CD8-positive, alpha-beta memory T cell (primary cell): Measurements from ENCODE around the gene USP25. TPM values are rescaled to one million over a fixed set of nuclear protein-coding genes. Genes with fewer than 3 reads are reported as not detected.

ENCODE experiments used
- CTCF ChIA-PET: fragments of 350-600 bp; sonication (Branson Sonifier 250); formaldehyde crosslinking; loops from one replicate; lab custom pipeline; 2021; ENCODE audit warnings: antibody characterized with exemption; lab: Charles Lee
- POLR2A ChIA-PET: fragments of 350-600 bp; sonication (Branson Sonifier 250); formaldehyde crosslinking; loops from one replicate; lab custom pipeline; 2021; ENCODE audit warnings: antibody characterized with exemption; lab: Charles Lee
- DNase-seq, 5 donors: peaks; one replicate each; pipeline versions ENCODE4 v3.0.0 to v3.0.0-alpha.2; 2020 to 2022; ENCODE audit warnings: mixed read lengths in 1 of 5
- H3K27ac ChIP-seq: one replicate; pipeline ENCODE4 v1.7.0; 2013; ENCODE audit warnings: low read depth, mild to moderate bottlenecking, low read length, moderate library complexity
- H3K27me3 ChIP-seq: 2 replicates; pipeline ENCODE4 v1.7.0; 2013; ENCODE audit warnings: low read length, mild to moderate bottlenecking; ENCODE audit not compliant: insufficient read depth, poor library complexity, severe bottlenecking
- H3K36me3 ChIP-seq: 2 replicates; pipeline ENCODE4 v1.7.0; 2013; ENCODE audit warnings: mild to moderate bottlenecking, low read length, moderate library complexity; ENCODE audit not compliant: insufficient read depth
- H3K4me1 ChIP-seq: 2 replicates; pipeline ENCODE4 v1.7.0; 2013; ENCODE audit warnings: mild to moderate bottlenecking, low read length, moderate library complexity; ENCODE audit not compliant: insufficient read depth
- H3K4me3 ChIP-seq: 2 replicates; pipeline ENCODE4 v1.7.0; 2013; ENCODE audit warnings: mild to moderate bottlenecking, low read length
- H3K9me3 ChIP-seq: 2 replicates; pipeline ENCODE4 v1.7.0; 2013; ENCODE audit warnings: mild to moderate bottlenecking, low read length
- H3K27ac Mint-ChIP-seq, 8 donors: one replicate each; pipeline ENCODE4 v1.8.0; 2020 to 2021; ENCODE audit warnings: mixed read lengths in 8 of 8, mild to moderate bottlenecking in 6 of 8, inconsistent platforms in 3 of 8, moderate library complexity in 3 of 8
- H3K27me3 Mint-ChIP-seq, 2 donors: one replicate each; pipeline ENCODE4 v1.8.0; 2020 to 2021; ENCODE audit warnings: mixed read lengths in 2 of 2, mild to moderate bottlenecking in 1 of 2, moderate library complexity in 1 of 2
- H3K36me3 Mint-ChIP-seq, 3 donors: one replicate each; pipeline ENCODE4 v1.8.0; 2020 to 2021; ENCODE audit warnings: mixed read lengths in 3 of 3, inconsistent platforms in 1 of 3, mild to moderate bottlenecking in 1 of 3
- H3K4me1 Mint-ChIP-seq, 3 donors: one replicate each; pipeline ENCODE4 v1.8.0; 2020 to 2021; ENCODE audit warnings: mixed read lengths in 3 of 3, inconsistent platforms in 1 of 3, mild to moderate bottlenecking in 1 of 3
- H3K4me3 Mint-ChIP-seq, 7 donors: one replicate each; pipeline ENCODE4 v1.8.0; 2020 to 2021; ENCODE audit warnings: mixed read lengths in 7 of 7, mild to moderate bottlenecking in 6 of 7, moderate library complexity in 4 of 7, inconsistent platforms in 2 of 7
- H3K9me3 Mint-ChIP-seq, 5 donors: one replicate each; pipeline ENCODE4 v1.8.0; 2020 to 2022; ENCODE audit warnings: mixed read lengths in 5 of 5, mild to moderate bottlenecking in 3 of 5, moderate library complexity in 2 of 5, inconsistent platforms in 1 of 5
- polyA plus RNA-seq: library from polyadenylated mRNA; unstranded; fragments of 300-500 nt; fragmentation: Illumina TruSeq; gene quantifications from one replicate; pipeline ENCODE4 v1.2.3, GENCODE V29; 2021
- total RNA-seq, 2 experiments: library from RNA; stranded (reverse); gene quantifications; one replicate each; pipeline ENCODE4 v1.2.3, GENCODE V29; 2021

The USP25 gene
- total and polyA plus RNA-seq, 3 experiments from 2014 or later: 29.0 to 36.1 (median 32.9) TPM

GRCh38 chr21:15763359-15763758 is 33.6 kb downstream of the USP25 start:
- H3K4me1 ChIP-seq: peaks cover 16% of the 10 kb centered on the region
- H3K4me3 Mint-ChIP-seq: peak overlapping the region in 1 of 7 donors; percentile 12
- ChIA-PET CTCF (interaction anchor here (1.4 to 1.9 kb wide), 2 partner anchors 12 to 20 kb away, joined by 3 to 5 read pairs; no protein-coding TSS in a partner anchor), POLR2A (no interaction called here)
- H3K9me3 ChIP-seq: no peaks in the 10 kb centered on the region
- no peaks in the 10 kb centered on the region for H3K27me3 ChIP-seq
- no peak overlapping the region for H3K4me3 ChIP-seq
- H3K27me3 Mint-ChIP-seq: no peaks in the 10 kb centered on the region
- H3K36me3 Mint-ChIP-seq: peaks cover 10 to 45% (median 17%) of the 10 kb centered on the region in 3 donors
- no peak overlapping the region for H3K27ac ChIP-seq
- peaks cover 74 to 90% (median 88%) of the 10 kb centered on the region in 3 donors for H3K4me1 Mint-ChIP-seq
- peak overlapping the region in 1 of 8 donors; percentile 2 for H3K27ac Mint-ChIP-seq
- no peak for DNase-seq
- H3K9me3 Mint-ChIP-seq: peaks cover 0 to 6% (median 2%) of the 10 kb centered on the region in 5 donors
- no peaks in the 10 kb centered on the region for H3K36me3 ChIP-seq

- Mint-ChIP-seq H3K4me1 (peaks cover 72 to 89% (median 88%) of the 10 kb centered on the region in 3 donors), H3K9me3 (peaks cover 0 to 6% (median 0%) of the 10 kb centered on the region in 5 donors), H3K27me3 (no peaks in the 10 kb centered on the region), H3K27ac (peak overlapping the region in 2 of 8 donors; percentile 25 to 69), H3K4me3 (no peak overlapping the region), H3K36me3 (peaks cover 10 to 58% (median 19%) of the 10 kb centered on the region in 3 donors)
- Histone ChIP-seq H3K4me3 (no peak overlapping the region), H3K27me3 (no peaks in the 10 kb centered on the region), H3K27ac (no peak overlapping the region), H3K9me3 (no peaks in the 10 kb centered on the region), H3K4me1 (peaks cover 14% of the 10 kb centered on the region), H3K36me3 (no peaks in the 10 kb centered on the region)
- DNase-seq: no peak
- ChIA-PET CTCF (no interaction called here), POLR2A (interaction anchor here (0.6 kb wide), 1 partner anchor 29 kb away, joined by 3 read pairs; no protein-coding TSS in a partner anchor)
Observed at GRCh38 chr21:15764878-15765277, 35.1 kb downstream of the USP25 start.

GRCh38 chr21:15766952-15767603 is 37.3 kb downstream of the USP25 start:
- H3K36me3 Mint-ChIP-seq: peaks cover 10 to 65% (median 16%) of the 10 kb centered on the region in 3 donors
- H3K27ac Mint-ChIP-seq: peak overlapping the region in 4 of 8 donors; percentile 18 to 60 (median 40)
- Histone ChIP-seq H3K4me3 (no peak overlapping the region), H3K4me1 (peaks cover 7% of the 10 kb centered on the region), H3K27me3 (no peaks in the 10 kb centered on the region), H3K9me3 (no peaks in the 10 kb centered on the region), H3K27ac (no peak overlapping the region), H3K36me3 (no peaks in the 10 kb centered on the region)
- H3K9me3 Mint-ChIP-seq: peaks cover 0 to 2% (median 0%) of the 10 kb centered on the region in 5 donors
- DNase-seq: no peak
- no peak overlapping the region for H3K4me3 Mint-ChIP-seq
- POLR2A ChIA-PET: no interaction called here
- CTCF ChIA-PET: no interaction called here
- H3K4me1 Mint-ChIP-seq: peaks cover 69 to 88% (median 86%) of the 10 kb centered on the region in 3 donors
- no peaks in the 10 kb centered on the region for H3K27me3 Mint-ChIP-seq

GRCh38 chr21:15768045-15768601 is 38.3 kb downstream of the USP25 start:
- H3K27ac ChIP-seq: no peak overlapping the region
- Mint-ChIP-seq H3K4me3 (no peak overlapping the region), H3K36me3 (peaks cover 5 to 64% (median 14%) of the 10 kb centered on the region in 3 donors), H3K9me3 (no peaks in the 10 kb centered on the region), H3K27ac (peak overlapping the region in 2 of 8 donors; percentile 2 to 6), H3K4me1 (peaks cover 68 to 88% (median 86%) of the 10 kb centered on the region in 3 donors), H3K27me3 (no peaks in the 10 kb centered on the region)
- no peak overlapping the region for H3K4me3 ChIP-seq
- ChIA-PET POLR2A (no interaction called here), CTCF (no interaction called here)
- no peak for DNase-seq
- H3K27me3 ChIP-seq: no peaks in the 10 kb centered on the region
- no peaks in the 10 kb centered on the region for H3K9me3 ChIP-seq
- peaks cover 3% of the 10 kb centered on the region for H3K4me1 ChIP-seq
- H3K36me3 ChIP-seq: no peaks in the 10 kb centered on the region

- Histone ChIP-seq H3K27ac (no peak overlapping the region), H3K4me3 (no peak overlapping the region), H3K36me3 (no peaks in the 10 kb centered on the region), H3K4me1 (peaks cover 3% of the 10 kb centered on the region), H3K9me3 (no peaks in the 10 kb centered on the region), H3K27me3 (no peaks in the 10 kb centered on the region)
- Mint-ChIP-seq H3K36me3 (peaks cover 4 to 64% (median 14%) of the 10 kb centered on the region in 3 donors), H3K4me1 (peaks cover 68 to 90% (median 86%) of the 10 kb centered on the region in 3 donors), H3K9me3 (no peaks in the 10 kb centered on the region), H3K27ac (no peak overlapping the region), H3K27me3 (no peaks in the 10 kb centered on the region), H3K4me3 (no peak overlapping the region)
- ChIA-PET POLR2A (no interaction called here), CTCF (no interaction called here)
- DNase-seq: no peak
Observed at GRCh38 chr21:15768853-15769252, 39.1 kb downstream of the USP25 start.

GRCh38 chr21:15771311-15771710 is 41.5 kb downstream of the USP25 start:
- CTCF ChIA-PET: no interaction called here
- DNase-seq: no peak

GRCh38 chr21:15772654-15773053 is 42.9 kb downstream of the USP25 start:
- Mint-ChIP-seq H3K27ac (no peak overlapping the region), H3K27me3 (no peaks in the 10 kb centered on the region), H3K36me3 (peaks cover 8 to 55% (median 13%) of the 10 kb centered on the region in 3 donors), H3K9me3 (no peaks in the 10 kb centered on the region), H3K4me3 (no peak overlapping the region), H3K4me1 (peaks cover 66 to 87% (median 87%) of the 10 kb centered on the region in 3 donors)
- Histone ChIP-seq H3K4me3 (no peak overlapping the region), H3K9me3 (no peaks in the 10 kb centered on the region), H3K27me3 (no peaks in the 10 kb centered on the region), H3K27ac (no peak overlapping the region), H3K36me3 (no peaks in the 10 kb centered on the region), H3K4me1 (peaks cover 8% of the 10 kb centered on the region)
- ChIA-PET CTCF (no interaction called here), POLR2A (no interaction called here)
- DNase-seq: no peak

More at GRCh38 chr21:15771311-15771710, 41.5 kb downstream of the USP25 start:
- Histone ChIP-seq H3K4me1 (no peaks in the 10 kb centered on the region), H3K9me3 (no peaks in the 10 kb centered on the region), H3K27ac (no peak overlapping the region), H3K4me3 (no peak overlapping the region), H3K36me3 (no peaks in the 10 kb centered on the region), H3K27me3 (no peaks in the 10 kb centered on the region)
- peaks cover 8 to 64% (median 18%) of the 10 kb centered on the region in 3 donors for H3K36me3 Mint-ChIP-seq
- H3K9me3 Mint-ChIP-seq: no peaks in the 10 kb centered on the region
- peaks cover 64 to 87% (median 86%) of the 10 kb centered on the region in 3 donors for H3K4me1 Mint-ChIP-seq
- H3K27ac Mint-ChIP-seq: peak overlapping the region in 1 of 8 donors; percentile 35
- H3K27me3 Mint-ChIP-seq: no peaks in the 10 kb centered on the region
- peak overlapping the region in 1 of 7 donors; percentile 6 for H3K4me3 Mint-ChIP-seq
- POLR2A ChIA-PET: no interaction called here

GRCh38 chr21:15774590-15774989 is 44.8 kb downstream of the USP25 start:
- no peak overlapping the region for H3K4me3 Mint-ChIP-seq
- peaks cover 8% of the 10 kb centered on the region for H3K4me1 ChIP-seq
- no peak overlapping the region for H3K4me3 ChIP-seq
- no peaks in the 10 kb centered on the region for H3K27me3 Mint-ChIP-seq
- no peak for DNase-seq
- no peak overlapping the region for H3K27ac Mint-ChIP-seq
- H3K36me3 Mint-ChIP-seq: peaks cover 8 to 46% (median 13%) of the 10 kb centered on the region in 3 donors
- no peak overlapping the region for H3K27ac ChIP-seq
- ChIA-PET POLR2A (no interaction called here), CTCF (no interaction called here)
- no peaks in the 10 kb centered on the region for H3K9me3 ChIP-seq
- no peaks in the 10 kb centered on the region for H3K36me3 ChIP-seq
- H3K27me3 ChIP-seq: no peaks in the 10 kb centered on the region
- H3K9me3 Mint-ChIP-seq: no peaks in the 10 kb centered on the region
- peaks cover 60 to 81% (median 77%) of the 10 kb centered on the region in 3 donors for H3K4me1 Mint-ChIP-seq
